NB4 (cell line): ENCODE measurements around the gene IRS1.
A peak's percentile ranks its signal among the peaks of the same experiment; 100 is the strongest.
"Not testable (repeated sequence)": the region's sequence is repeated elsewhere in the genome, so short reads cannot be mapped to it uniquely, and the experiment has no call there.

ENCODE experiments used
- DNase-seq: peaks from one replicate; pipeline ENCODE4 v3.0.0; 2010; ENCODE audit warnings: low read depth
- H3K4me3 ChIP-seq: one replicate; pipeline ENCODE4 v1.5.1; 2011; ENCODE audit warnings: mild to moderate bottlenecking, low read depth, low read length, moderate library complexity
- MYC ChIP-seq: IDR thresholded peaks from 2 replicates; pipeline ENCODE4 v1.6.1; 2011; ENCODE audit warnings: low read depth, low read length
- POLR2A ChIP-seq: IDR thresholded peaks from 2 replicates; pipeline ENCODE4 v1.6.1; 2011; ENCODE audit warnings: mild to moderate bottlenecking; ENCODE audit not compliant: insufficient read length; ENCODE audit errors: extremely low read depth
- TF ChIP-seq, protein P1 (sequence below): IDR thresholded peaks from 2 replicates; pipeline ENCODE4 v1.6.1; 2011; ENCODE audit warnings: low read depth, low read length
- TF ChIP-seq, protein P2 (sequence below): IDR thresholded peaks from one replicate; pipeline ENCODE4 v1.5.1; 2012; ENCODE audit warnings: low read depth, low read length

Gene IRS1

GRCh38 chr2:226835796-226836547, 36.4 kb upstream of the IRS1 start, which contains the start of gene RHBDD1:
TSS of gene RHBDD1 (plus strand) at chr2:226836054. CDS start at chr2:226864694, 28,640 bp downstream.
- H3K4me3 ChIP-seq, result peak within 1 kb of the TSS; percentile 91
- TF ChIP-seq MYC (peak; percentile 91), POLR2A (peak; percentile 75)
- TF ChIP-seq, protein P1, sequence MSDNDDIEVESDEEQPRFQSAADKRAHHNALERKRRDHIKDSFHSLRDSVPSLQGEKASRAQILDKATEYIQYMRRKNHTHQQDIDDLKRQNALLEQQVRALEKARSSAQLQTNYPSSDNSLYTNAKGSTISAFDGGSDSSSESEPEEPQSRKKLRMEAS, result peak; percentile 99
- TF ChIP-seq, protein P2, sequence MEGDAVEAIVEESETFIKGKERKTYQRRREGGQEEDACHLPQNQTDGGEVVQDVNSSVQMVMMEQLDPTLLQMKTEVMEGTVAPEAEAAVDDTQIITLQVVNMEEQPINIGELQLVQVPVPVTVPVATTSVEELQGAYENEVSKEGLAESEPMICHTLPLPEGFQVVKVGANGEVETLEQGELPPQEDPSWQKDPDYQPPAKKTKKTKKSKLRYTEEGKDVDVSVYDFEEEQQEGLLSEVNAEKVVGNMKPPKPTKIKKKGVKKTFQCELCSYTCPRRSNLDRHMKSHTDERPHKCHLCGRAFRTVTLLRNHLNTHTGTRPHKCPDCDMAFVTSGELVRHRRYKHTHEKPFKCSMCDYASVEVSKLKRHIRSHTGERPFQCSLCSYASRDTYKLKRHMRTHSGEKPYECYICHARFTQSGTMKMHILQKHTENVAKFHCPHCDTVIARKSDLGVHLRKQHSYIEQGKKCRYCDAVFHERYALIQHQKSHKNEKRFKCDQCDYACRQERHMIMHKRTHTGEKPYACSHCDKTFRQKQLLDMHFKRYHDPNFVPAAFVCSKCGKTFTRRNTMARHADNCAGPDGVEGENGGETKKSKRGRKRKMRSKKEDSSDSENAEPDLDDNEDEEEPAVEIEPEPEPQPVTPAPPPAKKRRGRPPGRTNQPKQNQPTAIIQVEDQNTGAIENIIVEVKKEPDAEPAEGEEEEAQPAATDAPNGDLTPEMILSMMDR, result no peak
- DNase-seq, result peak; percentile 98

- TF ChIP-seq MYC (no peak), POLR2A (no peak)
- TF ChIP-seq, protein P1, result no peak
- TF ChIP-seq, protein P2, result no peak
- peak overlapping the region; percentile 76 for H3K4me3 ChIP-seq
- no peak for DNase-seq
Observed at GRCh38 chr2:226835420-226835795, 35.8 kb upstream of the IRS1 start.

DNA sequence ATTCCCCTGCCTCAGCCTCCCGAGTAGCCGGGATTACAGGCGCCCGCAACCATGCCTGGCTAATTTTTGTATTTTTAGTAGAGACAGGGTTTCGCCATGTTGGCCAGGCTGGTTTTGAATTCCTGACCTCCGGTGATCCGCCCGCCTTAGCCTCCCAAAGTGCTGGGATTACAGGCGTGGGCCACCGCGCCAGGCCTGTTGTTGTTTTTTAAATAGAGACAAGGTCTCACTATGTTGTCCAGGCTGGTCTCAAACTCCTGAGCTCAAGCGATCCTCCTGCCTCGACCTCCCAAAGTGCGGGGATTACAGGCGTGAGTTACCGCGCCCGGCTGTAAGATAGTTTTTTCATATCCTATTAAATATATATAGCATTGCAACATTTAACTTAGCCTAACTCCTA, 35.3 kb upstream of the IRS1 start:
- peak overlapping the region; percentile 76 for H3K4me3 ChIP-seq
- DNase-seq, result not testable (repeated sequence)

GRCh38 chr2:226832061-226832460, 32.4 kb upstream of the IRS1 start:
- no peak for DNase-seq
- TF ChIP-seq, protein P2, result no peak
- TF ChIP-seq POLR2A (no peak), MYC (no peak)
- TF ChIP-seq, protein P1, result no peak
- H3K4me3 ChIP-seq, result no peak overlapping the region

- no peak for DNase-seq
- H3K4me3 ChIP-seq, result no peak overlapping the region
- TF ChIP-seq, protein P2, result no peak
- TF ChIP-seq, protein P1, result no peak
- no peak for TF ChIP-seq MYC
- TF ChIP-seq POLR2A, result no peak
Observed at GRCh38 chr2:226831266-226831665, 31.6 kb upstream of the IRS1 start.

DNA sequence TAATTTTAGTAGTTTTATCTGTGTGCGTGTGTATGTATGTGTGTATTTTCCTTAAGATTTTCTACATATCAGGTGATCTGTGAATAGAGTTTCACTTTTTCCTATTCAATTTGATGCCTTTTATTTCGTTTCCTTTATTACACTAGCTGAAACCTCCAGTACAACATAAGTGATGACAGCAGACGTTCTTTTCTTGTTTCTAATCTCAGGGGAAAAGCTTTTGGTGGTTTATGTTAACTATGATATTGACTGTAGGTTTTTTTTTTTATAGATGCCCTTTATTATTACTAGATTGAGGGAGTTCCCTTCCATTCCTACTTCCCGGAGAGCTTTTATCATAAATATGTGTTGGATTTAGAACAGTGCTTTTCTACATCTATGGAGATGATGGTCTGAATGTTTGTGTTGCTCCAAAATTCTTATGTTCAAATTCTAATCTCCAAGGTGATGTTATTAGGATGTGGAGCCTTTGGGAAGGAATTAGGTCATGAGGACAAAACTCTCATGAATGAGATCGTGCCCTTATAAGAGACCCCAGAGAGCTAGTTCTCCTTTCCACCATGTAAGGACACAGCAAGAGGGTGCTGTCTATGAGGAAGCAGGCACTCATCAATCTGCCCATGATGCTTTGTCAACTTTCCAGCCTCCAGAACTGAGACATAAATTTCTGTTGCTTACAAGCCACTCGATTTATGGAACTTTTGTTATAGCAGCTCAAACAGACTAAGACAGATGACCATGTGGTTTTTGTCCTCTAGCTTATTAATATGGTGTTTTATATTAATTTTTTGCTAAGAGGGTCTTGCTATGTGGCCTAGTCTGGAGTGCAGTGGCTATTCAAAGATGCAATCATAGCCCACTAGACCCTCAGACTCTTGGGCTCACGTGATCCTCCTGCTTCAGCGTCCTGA, 30.4 kb upstream of the IRS1 start:
- no peak overlapping the region for H3K4me3 ChIP-seq
- DNase-seq, result peak; percentile 26
- TF ChIP-seq POLR2A (no peak), MYC (no peak)
- TF ChIP-seq, protein P1, result no peak
- TF ChIP-seq, protein P2, result no peak
